ENCODE results near the gene CHRNA4. TPM values are rescaled to one million over a fixed set of nuclear protein-coding genes. Genes with fewer than 3 reads are reported as not detected.

Gene CHRNA4
- total and polyA plus RNA-seq, 2 of the 13 experiments (the other 11 are each of a cell fraction or from before 2014, with no cell fraction given): not detected

- in situ Hi-C loops (cut with HindIII; ENCODE audit: extremely low pct_ligation_motif_present, low pct_unique_long_range_greater_than_20kb) (no loop called here), intact Hi-C loops (cut with micrococcal nuclease; ENCODE audit: unreplicated experiment) (no loop called here)
- Histone ChIP-seq H3K27me3 (ENCODE audit: control insufficient read depth in 1 of 2, insufficient read depth in 2 of 2, low read length in 2 of 2) (peaks cover 7 to 40% of the 10 kb centered on the region in 2 experiments; a peak in 4 of 5 replicates), H2AFZ (ENCODE audit: low read length) (no peak overlapping the region), H3K79me2 (ENCODE audit: insufficient read depth, low read length) (no peaks in the 10 kb centered on the region), H3K9me3 (ENCODE audit: low read length) (no peaks in the 10 kb centered on the region), H3K27ac (ENCODE audit: extremely low read length, insufficient read depth, low read length) (no peak overlapping the region), H3K4me2 (ENCODE audit: low read depth, low read length) (no peak overlapping the region), H4K20me1 (ENCODE audit: insufficient read depth, low read length) (peaks cover 3% of the 10 kb centered on the region; the same call in 1 of the 2 replicates), H3K4me3 (replicated peaks in 1 of 3; ENCODE audit: insufficient read depth in 1 of 3, low read depth in 2 of 3, low read length in 3 of 3) (no peak overlapping the region), H3K9ac (ENCODE audit: insufficient read depth, low read depth, low read length) (no peak overlapping the region), H3K4me1 (ENCODE audit: insufficient read depth, low read length) (no peaks in the 10 kb centered on the region), H3K36me3 (replicated peaks in 1 of 2; ENCODE audit: control insufficient read depth in 1 of 2, insufficient read depth in 2 of 2, low read length in 2 of 2) (no peaks in the 10 kb centered on the region)
- TF ChIP-seq ZNF687 (CRISPR knock-in tag; IDR thresholded peaks at IDR 0.05) (peak; percentile 9; the same call in 1 of the 2 replicates), E2F1 (CRISPR knock-in tag; IDR thresholded peaks at IDR 0.05) (no peak), ZNF589 (CRISPR knock-in tag; conservative IDR thresholded peaks at IDR 0.05) (no peak), PTBP1 (IDR thresholded peaks at IDR 0.05; ENCODE audit: low read depth, low read length, poor library complexity, severe bottlenecking) (peak; percentile 43), EED (CRISPR knock-in tag; IDR thresholded peaks at IDR 0.05) (0 out of 2 replicates have a peak, but pooled peaks have one; percentile 26)
- DNase-seq (ENCODE audit: low spot score): no peak
- no TSS peak for BruUV-seq (replicated peaks)
- WGBS (ENCODE audit: low lambda C conversion rate): 56% methylated on average over 32 of the region's 34 CpGs
- ChIA-PET POLR2A (no interaction called here), CTCF (ENCODE audit: low intra/inter-chr PET ratio, low total read pairs) (no interaction called here)
- ATAC-seq: no peak
- FAIRE-seq: no peak
Measured at GRCh38 chr20:63322146-63322932, 38.8 kb downstream of the CHRNA4 start.
